ENCODE results near the gene UTP15.
A peak's percentile ranks its signal among the peaks of the same experiment; 100 is the strongest.

UTP15 gene

GRCh38 chr5:73626814-73627313 is 61.3 kb downstream of the UTP15 start:
- H3K9ac ChIP-seq, result no peak overlapping the region
- no peak overlapping the region for H3K4me3 ChIP-seq (IDR thresholded peaks at IDR 0.05; ENCODE audit: insufficient read depth, low read depth, low read length)
- peak overlapping the region; percentile 68 for H3K4me2 ChIP-seq
- H4K20me1 ChIP-seq (ENCODE audit: insufficient read depth), result no peaks in the 10 kb centered on the region
- TF ChIP-seq, protein P1, sequence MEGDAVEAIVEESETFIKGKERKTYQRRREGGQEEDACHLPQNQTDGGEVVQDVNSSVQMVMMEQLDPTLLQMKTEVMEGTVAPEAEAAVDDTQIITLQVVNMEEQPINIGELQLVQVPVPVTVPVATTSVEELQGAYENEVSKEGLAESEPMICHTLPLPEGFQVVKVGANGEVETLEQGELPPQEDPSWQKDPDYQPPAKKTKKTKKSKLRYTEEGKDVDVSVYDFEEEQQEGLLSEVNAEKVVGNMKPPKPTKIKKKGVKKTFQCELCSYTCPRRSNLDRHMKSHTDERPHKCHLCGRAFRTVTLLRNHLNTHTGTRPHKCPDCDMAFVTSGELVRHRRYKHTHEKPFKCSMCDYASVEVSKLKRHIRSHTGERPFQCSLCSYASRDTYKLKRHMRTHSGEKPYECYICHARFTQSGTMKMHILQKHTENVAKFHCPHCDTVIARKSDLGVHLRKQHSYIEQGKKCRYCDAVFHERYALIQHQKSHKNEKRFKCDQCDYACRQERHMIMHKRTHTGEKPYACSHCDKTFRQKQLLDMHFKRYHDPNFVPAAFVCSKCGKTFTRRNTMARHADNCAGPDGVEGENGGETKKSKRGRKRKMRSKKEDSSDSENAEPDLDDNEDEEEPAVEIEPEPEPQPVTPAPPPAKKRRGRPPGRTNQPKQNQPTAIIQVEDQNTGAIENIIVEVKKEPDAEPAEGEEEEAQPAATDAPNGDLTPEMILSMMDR (conservative IDR thresholded peaks at IDR 0.05; ENCODE audit: low read depth, low read length), result no peak
- H3K27me3 ChIP-seq (ENCODE audit: insufficient read depth, low read depth), result no peaks in the 10 kb centered on the region
- no peak overlapping the region for H3K27ac ChIP-seq
- H3K79me2 ChIP-seq (ENCODE audit: insufficient read depth, low read depth), result no peaks in the 10 kb centered on the region
- peak overlapping the region; percentile 82; the same call in 1 of the 2 replicates for H2AFZ ChIP-seq (ENCODE audit: low read depth)
- peaks cover 6% of the 10 kb centered on the region for H3K4me1 ChIP-seq (ENCODE audit: low read depth, poor library complexity, severe bottlenecking)
- H3K36me3 ChIP-seq (ENCODE audit: insufficient read depth), result no peaks in the 10 kb centered on the region

DNA sequence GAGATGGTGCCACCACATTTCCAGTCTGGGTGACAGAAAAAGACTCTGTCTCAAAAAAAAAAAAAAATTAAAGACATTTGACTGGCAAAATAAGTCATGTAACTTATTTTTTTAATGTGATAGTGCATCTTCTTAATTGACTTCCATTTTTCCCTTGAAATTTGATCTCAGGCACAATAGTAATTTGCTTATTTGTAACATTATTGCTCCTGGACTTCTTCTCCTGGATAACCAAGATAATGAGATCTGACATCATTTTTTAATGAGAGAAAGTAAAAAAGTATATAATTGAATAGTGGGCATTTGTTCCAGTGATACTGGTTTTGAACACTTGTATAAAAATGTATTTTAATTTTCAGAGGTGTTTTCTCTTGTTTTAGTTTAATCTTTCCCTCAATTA is 63.9 kb downstream of the UTP15 start:
- Histone ChIP-seq H3K4me1 (ENCODE audit: low read depth, poor library complexity, severe bottlenecking) (peaks cover 6% of the 10 kb centered on the region), H3K79me2 (ENCODE audit: insufficient read depth, low read depth) (no peaks in the 10 kb centered on the region), H3K4me2 (no peak overlapping the region)

GRCh38 chr5:73630765-73631164 is 65.2 kb downstream of the UTP15 start:
- Histone ChIP-seq H3K27me3 (ENCODE audit: insufficient read depth, low read depth) (no peaks in the 10 kb centered on the region), H2AFZ (ENCODE audit: low read depth) (no peak overlapping the region), H3K36me3 (ENCODE audit: insufficient read depth) (no peaks in the 10 kb centered on the region), H3K4me3 (IDR thresholded peaks at IDR 0.05; ENCODE audit: insufficient read depth, low read depth, low read length) (no peak overlapping the region), H3K27ac (no peak overlapping the region), H3K4me2 (no peak overlapping the region), H3K79me2 (ENCODE audit: insufficient read depth, low read depth) (no peaks in the 10 kb centered on the region), H3K9ac (no peak overlapping the region), H3K4me1 (ENCODE audit: low read depth, poor library complexity, severe bottlenecking) (no peaks in the 10 kb centered on the region), H4K20me1 (ENCODE audit: insufficient read depth) (no peaks in the 10 kb centered on the region)
- TF ChIP-seq, protein P1 (conservative IDR thresholded peaks at IDR 0.05; ENCODE audit: low read depth, low read length), result no peak

More for the DNA sequence above, 63.9 kb downstream of the UTP15 start:
- Histone ChIP-seq H3K4me3 (IDR thresholded peaks at IDR 0.05; ENCODE audit: insufficient read depth, low read depth, low read length) (no peak overlapping the region), H3K9ac (no peak overlapping the region), H4K20me1 (ENCODE audit: insufficient read depth) (no peaks in the 10 kb centered on the region), H3K27me3 (ENCODE audit: insufficient read depth, low read depth) (no peaks in the 10 kb centered on the region), H2AFZ (ENCODE audit: low read depth) (no peak overlapping the region), H3K36me3 (ENCODE audit: insufficient read depth) (no peaks in the 10 kb centered on the region), H3K27ac (no peak overlapping the region)
- TF ChIP-seq, protein P1 (conservative IDR thresholded peaks at IDR 0.05; ENCODE audit: low read depth, low read length), result no peak

DNA sequence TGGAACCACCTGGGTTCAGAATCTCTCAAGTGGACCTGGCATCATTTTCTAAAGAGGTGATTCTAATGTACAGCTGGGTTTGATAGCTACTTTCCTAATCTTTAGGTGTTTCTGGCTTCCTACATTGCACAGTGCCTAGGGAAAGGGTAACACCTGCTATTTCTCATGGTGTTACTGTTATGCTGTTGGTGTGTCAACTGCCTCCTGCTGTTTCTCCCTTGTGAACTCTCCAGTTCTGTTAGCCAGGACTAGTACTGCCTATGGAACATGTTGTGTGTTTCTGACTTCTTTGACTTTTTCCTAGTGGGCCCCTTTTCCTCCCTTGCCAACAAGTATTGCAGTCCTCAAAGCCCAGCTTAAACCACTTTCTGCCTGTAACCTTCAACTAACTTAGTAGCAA is 66.0 kb downstream of the UTP15 start:
- TF ChIP-seq, protein P1 (conservative IDR thresholded peaks at IDR 0.05; ENCODE audit: low read depth, low read length), result no peak
- no peak overlapping the region for H3K9ac ChIP-seq
- H3K27ac ChIP-seq, result no peak overlapping the region
- no peak overlapping the region for H3K4me2 ChIP-seq
- H4K20me1 ChIP-seq (ENCODE audit: insufficient read depth), result no peaks in the 10 kb centered on the region
- H3K27me3 ChIP-seq (ENCODE audit: insufficient read depth, low read depth), result no peaks in the 10 kb centered on the region
- H3K79me2 ChIP-seq (ENCODE audit: insufficient read depth, low read depth), result no peaks in the 10 kb centered on the region
- H3K4me3 ChIP-seq (IDR thresholded peaks at IDR 0.05; ENCODE audit: insufficient read depth, low read depth, low read length), result no peak overlapping the region
- no peak overlapping the region for H2AFZ ChIP-seq (ENCODE audit: low read depth)
- no peaks in the 10 kb centered on the region for H3K4me1 ChIP-seq (ENCODE audit: low read depth, poor library complexity, severe bottlenecking)
- no peaks in the 10 kb centered on the region for H3K36me3 ChIP-seq (ENCODE audit: insufficient read depth)

Data from KMS-11 (cell line).